Naive thymus-derived CD4-positive, alpha-beta T cell (primary cell): ENCODE results near the gene CATSPER1. TPM values are rescaled to one million over a fixed set of nuclear protein-coding genes. Genes with fewer than 3 reads are reported as not detected.

Source experiments
- ATAC-seq: fragments of 150-1000 bp; cut with Tn5 transposase; 2 replicates; pipeline ENCODE4 v1.10.0; 2021; ENCODE audit warnings: mild to moderate bottlenecking, moderate library complexity
- CTCF ChIA-PET: fragments of 350-600 bp; sonication (Branson Sonifier 250); formaldehyde crosslinking; loops from one replicate; lab custom pipeline; 2021; ENCODE audit warnings: antibody characterized with exemption; lab: Charles Lee
- POLR2A ChIA-PET: fragments of 350-600 bp; sonication (Branson Sonifier 250); formaldehyde crosslinking; loops from one replicate; lab custom pipeline; 2021; ENCODE audit warnings: antibody characterized with exemption, inconsistent platforms; lab: Charles Lee
- DNase-seq, 9 donors: peaks; one replicate each; pipeline versions ENCODE4 v3.0.0 to v3.0.0-alpha.2; 2020 to 2022; ENCODE audit warnings: mixed read lengths in 1 of 9
- H3K27ac ChIP-seq: one replicate; pipeline ENCODE4 v1.7.0; 2013; ENCODE audit warnings: mild to moderate bottlenecking, low read depth, low read length, moderate library complexity
- H3K27me3 ChIP-seq, 2 donors: one replicate each; pipeline ENCODE4 v1.7.0; 2013; ENCODE audit warnings: low read length in 2 of 2, mild to moderate bottlenecking in 2 of 2, moderate library complexity in 2 of 2; ENCODE audit not compliant: control insufficient read depth in 2 of 2, insufficient read depth in 2 of 2
- H3K36me3 ChIP-seq, 3 experiments: 1 replicate in 2 of 3; 2 replicates in 1 of 3; pipeline ENCODE4 v1.7.0; 2013; ENCODE audit warnings: low read length in 3 of 3, mild to moderate bottlenecking in 3 of 3, moderate library complexity in 1 of 3; ENCODE audit not compliant: insufficient read depth in 3 of 3, control insufficient read depth in 2 of 3
- H3K4me1 ChIP-seq, 2 donors: one replicate each; pipeline ENCODE4 v1.7.0; 2013; ENCODE audit warnings: low read length in 2 of 2, mild to moderate bottlenecking in 2 of 2, moderate library complexity in 1 of 2; ENCODE audit not compliant: control insufficient read depth in 2 of 2, insufficient read depth in 2 of 2
- H3K4me3 ChIP-seq: 2 replicates; pipeline ENCODE4 v1.7.0; 2013; ENCODE audit warnings: mild to moderate bottlenecking, low read length
- H3K9me3 ChIP-seq, 3 experiments: 1 replicate in 2 of 3; 2 replicates in 1 of 3; pipeline ENCODE4 v1.7.0; 2013; ENCODE audit warnings: low read length in 3 of 3; ENCODE audit not compliant: control insufficient read depth in 2 of 3
- H3K27ac Mint-ChIP-seq, 9 donors: one replicate each; pipeline ENCODE4 v1.8.0; 2020 to 2022; ENCODE audit warnings: mixed read lengths in 9 of 9, mild to moderate bottlenecking in 8 of 9, moderate library complexity in 5 of 9, inconsistent platforms in 2 of 9
- H3K27me3 Mint-ChIP-seq, 5 donors: one replicate each; pipeline ENCODE4 v1.8.0; 2021 to 2022; ENCODE audit warnings: mixed read lengths in 5 of 5, mild to moderate bottlenecking in 1 of 5
- H3K36me3 Mint-ChIP-seq, 5 donors: one replicate each; pipeline ENCODE4 v1.8.0; 2020 to 2022; ENCODE audit warnings: mixed read lengths in 5 of 5, mild to moderate bottlenecking in 3 of 5, inconsistent platforms in 1 of 5
- H3K4me1 Mint-ChIP-seq, 7 donors: one replicate each; pipeline ENCODE4 v1.8.0; 2020 to 2022; ENCODE audit warnings: mixed read lengths in 7 of 7, mild to moderate bottlenecking in 3 of 7, inconsistent platforms in 1 of 7
- H3K4me3 Mint-ChIP-seq, 10 donors: one replicate each; pipeline ENCODE4 v1.8.0; 2020 to 2022; ENCODE audit warnings: mild to moderate bottlenecking in 10 of 10, mixed read lengths in 10 of 10, moderate library complexity in 6 of 10, inconsistent platforms in 2 of 10
- H3K9me3 Mint-ChIP-seq, 11 donors: one replicate each; pipeline ENCODE4 v1.8.0; 2020 to 2022; ENCODE audit warnings: mixed read lengths in 11 of 11, mild to moderate bottlenecking in 4 of 11, inconsistent platforms in 1 of 11, moderate library complexity in 1 of 11
- intact Hi-C, 2 donors: fragments of 100-400 bp; cut with micrococcal nuclease; formaldehyde crosslinking; loops; one replicate each; pipeline ENCODE4 v1.15.1; 2023
- polyA plus RNA-seq, 2 donors: library from polyadenylated mRNA; unstranded; fragments of 300-500 nt; fragmentation: Illumina TruSeq; gene quantifications; one replicate each; pipeline ENCODE4 v1.2.3, GENCODE V29; 2021
- total RNA-seq, 6 experiments: library from RNA in 5 of 6; stranded (reverse) in 5 of 6; gene quantifications; 1 replicate in 5 of 6; 2 replicates in 1 of 6; pipeline ENCODE4 v1.2.3 and lab custom pipeline; 2021 to 2026

CATSPER1 gene
- total and polyA plus RNA-seq, 7 experiments from 2014 or later: 1.4 to 4.2 TPM; not detected in 5

GRCh38 chr11:66014804-66015453, 11.3 kb downstream of the CATSPER1 start:
- no peaks in the 10 kb centered on the region for H3K36me3 Mint-ChIP-seq
- no peak for DNase-seq
- no peaks in the 10 kb centered on the region for H3K36me3 ChIP-seq
- no peak overlapping the region for H3K4me3 ChIP-seq
- H3K9me3 Mint-ChIP-seq: no peaks in the 10 kb centered on the region
- H3K4me1 Mint-ChIP-seq: peaks cover 0 to 4% (median 0%) of the 10 kb centered on the region in 7 donors
- peak overlapping the region in 1 of 9 donors; percentile 51 for H3K27ac Mint-ChIP-seq
- H3K27me3 ChIP-seq: peaks cover 0 to 13% of the 10 kb centered on the region in 2 donors
- no peak overlapping the region for H3K4me3 Mint-ChIP-seq
- ChIA-PET CTCF (no interaction called here), POLR2A (no interaction called here)
- H3K27ac ChIP-seq: no peak overlapping the region
- intact Hi-C loops: no loop called here
- H3K4me1 ChIP-seq: peaks cover 0 to 8% of the 10 kb centered on the region in 2 donors
- H3K9me3 ChIP-seq: no peaks in the 10 kb centered on the region
- no peak for ATAC-seq
- H3K27me3 Mint-ChIP-seq: peaks cover 0 to 32% (median 6%) of the 10 kb centered on the region in 5 donors

- H3K27ac ChIP-seq: no peak overlapping the region
- ATAC-seq (no peak), DNase-seq (no peak)
- H3K4me3 ChIP-seq: no peak overlapping the region
- intact Hi-C loops: no loop called here
- Mint-ChIP-seq H3K27ac (no peak overlapping the region), H3K4me1 (peaks cover 0 to 4% (median 0%) of the 10 kb centered on the region in 7 donors), H3K27me3 (peaks cover 0 to 37% (median 6%) of the 10 kb centered on the region in 5 donors), H3K4me3 (no peak overlapping the region), H3K9me3 (no peaks in the 10 kb centered on the region), H3K36me3 (no peaks in the 10 kb centered on the region)
- H3K4me1 ChIP-seq: peaks cover 0 to 8% of the 10 kb centered on the region in 2 donors
- peaks cover 0 to 13% of the 10 kb centered on the region in 2 donors for H3K27me3 ChIP-seq
- ChIA-PET CTCF (no interaction called here), POLR2A (no interaction called here)
- no peaks in the 10 kb centered on the region for H3K36me3 ChIP-seq
- no peaks in the 10 kb centered on the region for H3K9me3 ChIP-seq
These were observed 12.5 kb downstream of the CATSPER1 start for GRCh38 chr11:66013762-66014100.

- ChIA-PET POLR2A (interaction anchor here (0.9 kb wide), 1 partner anchor 11 kb away, joined by 3 read pairs; the partner anchor contains the start of gene BANF1), CTCF (no interaction called here)
- ATAC-seq (peak; percentile 73), DNase-seq (no peak)
- intact Hi-C loops: no loop called here
- peaks cover 0 to 13% of the 10 kb centered on the region in 2 donors for H3K27me3 ChIP-seq
- no peak overlapping the region for H3K4me3 ChIP-seq
- peaks cover 0 to 8% of the 10 kb centered on the region in 2 donors for H3K4me1 ChIP-seq
- no peaks in the 10 kb centered on the region for H3K36me3 ChIP-seq
- Mint-ChIP-seq H3K36me3 (no peaks in the 10 kb centered on the region), H3K27ac (no peak overlapping the region), H3K4me3 (no peak overlapping the region), H3K27me3 (peaks cover 0 to 37% (median 6%) of the 10 kb centered on the region in 5 donors), H3K4me1 (peaks cover 0 to 4% (median 0%) of the 10 kb centered on the region in 7 donors), H3K9me3 (no peaks in the 10 kb centered on the region)
- no peaks in the 10 kb centered on the region for H3K9me3 ChIP-seq
- no peak overlapping the region for H3K27ac ChIP-seq
These were observed 13.1 kb downstream of the CATSPER1 start for GRCh38 chr11:66012946-66013761.

- Histone ChIP-seq H3K4me1 (peaks cover 0 to 8% of the 10 kb centered on the region in 2 donors), H3K36me3 (no peaks in the 10 kb centered on the region), H3K27ac (no peak overlapping the region), H3K4me3 (no peak overlapping the region), H3K27me3 (peaks cover 0 to 13% of the 10 kb centered on the region in 2 donors), H3K9me3 (no peaks in the 10 kb centered on the region)
- CTCF ChIA-PET: no interaction called here
- no peaks in the 10 kb centered on the region for H3K36me3 Mint-ChIP-seq
- H3K27ac Mint-ChIP-seq: no peak overlapping the region
- no peaks in the 10 kb centered on the region for H3K9me3 Mint-ChIP-seq
- POLR2A ChIA-PET: interaction anchor here (0.6 to 0.9 kb wide), 3 partner anchors 10 to 1256 kb away, joined by 3 read pairs; partner anchors contain the start of gene BANF1
- ATAC-seq: no peak
- peaks cover 0 to 37% (median 6%) of the 10 kb centered on the region in 5 donors for H3K27me3 Mint-ChIP-seq
- peak overlapping the region in 4 of 10 donors; percentile 12 to 42 (median 34) for H3K4me3 Mint-ChIP-seq
- intact Hi-C loops: no loop called here
- DNase-seq: no peak
- peaks cover 0 to 4% (median 0%) of the 10 kb centered on the region in 7 donors for H3K4me1 Mint-ChIP-seq
These were observed 13.8 kb downstream of the CATSPER1 start for GRCh38 chr11:66012371-66012945.

GRCh38 chr11:66011785-66012303, 14.4 kb downstream of the CATSPER1 start, which contains the start of gene CST6:
Gene CST6 (plus strand): TSS chr11:66012008. CDS start chr11:66012045, 37 bp downstream.
- peaks cover 0 to 8% of the 10 kb centered on the region in 2 donors for H3K4me1 ChIP-seq
- no peaks in the 10 kb centered on the region for H3K36me3 ChIP-seq
- Mint-ChIP-seq H3K4me1 (peaks cover 0 to 4% (median 0%) of the 10 kb centered on the region in 7 donors), H3K27me3 (peaks cover 0 to 37% (median 6%) of the 10 kb centered on the region in 5 donors), H3K27ac (no peak within 1 kb of the TSS), H3K4me3 (peak within 1 kb of the TSS in 5 of 10 donors; percentile 21 to 50 (median 40)), H3K9me3 (no peaks in the 10 kb centered on the region), H3K36me3 (no peaks in the 10 kb centered on the region)
- H3K27ac ChIP-seq: no peak within 1 kb of the TSS
- DNase-seq (no peak), ATAC-seq (no peak)
- ChIA-PET POLR2A (interaction anchor here (0.6 to 0.7 kb wide), 3 partner anchors 21 to 1255 kb away, joined by 3 read pairs; no protein-coding TSS in a partner anchor), CTCF (interaction anchor here (1.0 to 1.3 kb wide), 2 partner anchors 10 to 11 kb away, joined by 3 read pairs; partner anchors contain the start of genes BANF1 and EIF1AD)
- no peaks in the 10 kb centered on the region for H3K9me3 ChIP-seq
- intact Hi-C loops: no loop called here
- H3K4me3 ChIP-seq: no peak within 1 kb of the TSS
- peaks cover 0 to 13% of the 10 kb centered on the region in 2 donors for H3K27me3 ChIP-seq

- Histone ChIP-seq H3K36me3 (peaks cover 0 to 5% (median 0%) of the 10 kb centered on the region in 3 experiments), H3K4me1 (peaks cover 0 to 8% of the 10 kb centered on the region in 2 donors), H3K27ac (no peak overlapping the region), H3K27me3 (peaks cover 0 to 13% of the 10 kb centered on the region in 2 donors), H3K9me3 (no peaks in the 10 kb centered on the region), H3K4me3 (no peak overlapping the region)
- H3K4me1 Mint-ChIP-seq: peaks cover 0 to 4% (median 0%) of the 10 kb centered on the region in 7 donors
- H3K9me3 Mint-ChIP-seq: no peaks in the 10 kb centered on the region
- DNase-seq (no peak), ATAC-seq (no peak)
- ChIA-PET CTCF (interaction anchor here (0.7 to 1.3 kb wide), 3 partner anchors 9 to 13 kb away, joined by 3 to 6 read pairs (median 3); partner anchors contain the start of genes BANF1 and EIF1AD), POLR2A (interaction anchor here (0.7 kb wide), 1 partner anchor 20 kb away, joined by 3 read pairs; no protein-coding TSS in a partner anchor)
- H3K27ac Mint-ChIP-seq: no peak overlapping the region
- no peaks in the 10 kb centered on the region for H3K36me3 Mint-ChIP-seq
- peak overlapping the region in 5 of 10 donors; percentile 15 to 42 (median 21) for H3K4me3 Mint-ChIP-seq
- intact Hi-C loops: no loop called here
- H3K27me3 Mint-ChIP-seq: peaks cover 0 to 37% (median 6%) of the 10 kb centered on the region in 5 donors
These were observed 15.0 kb downstream of the CATSPER1 start for GRCh38 chr11:66011239-66011784.
